CD4-positive, alpha-beta T cell treated with Interleukin-4 for 4 hours (primary cell): Measurements from ENCODE around the gene RNF41.
"Not testable (repeated sequence)": the region's sequence is repeated elsewhere in the genome, so short reads cannot be mapped to it uniquely, and the experiment has no call there.

Experiments used
- DNase-seq: peaks from one replicate; pipeline ENCODE4 v3.0.0-alpha.2; 2020

RNF41 gene

GRCh38 chr12:56163533-56164344, 58.0 kb downstream of the RNF41 start:
- no peak for DNase-seq

- no peak for DNase-seq
These were observed 59.0 kb downstream of the RNF41 start for GRCh38 chr12:56162468-56163290.

GRCh38 chr12:56161690-56162351, 59.9 kb downstream of the RNF41 start:
- no peak for DNase-seq

- no peak for DNase-seq
These were observed 60.6 kb downstream of the RNF41 start for GRCh38 chr12:56160894-56161689.

GRCh38 chr12:56160193-56160763, 61.4 kb downstream of the RNF41 start:
- peak; percentile 71 for DNase-seq

- DNase-seq, result no peak
These were observed 62.1 kb downstream of the RNF41 start for GRCh38 chr12:56159482-56160192.

GRCh38 chr12:56158926-56159461, 62.7 kb downstream of the RNF41 start:
- peak; percentile 33 for DNase-seq

GRCh38 chr12:56158029-56158925, 63.4 kb downstream of the RNF41 start, which contains the start of gene MYL6:
Gene MYL6, plus strand, starts transcription at chr12:56158359. Its CDS starts 43 bp downstream, at chr12:56158402.
- peak; percentile 96 for DNase-seq

GRCh38 chr12:56157201-56158028, 64.3 kb downstream of the RNF41 start:
- DNase-seq, result peak; percentile 72

GRCh38 chr12:56156464-56157200, 65.1 kb downstream of the RNF41 start:
- not testable (repeated sequence) for DNase-seq

- no peak for DNase-seq
These were observed 66.4 kb downstream of the RNF41 start for GRCh38 chr12:56155256-56155845.

- DNase-seq, result no peak
These were observed 66.9 kb downstream of the RNF41 start for GRCh38 chr12:56154818-56155217.

- DNase-seq, result no peak
These were observed 67.4 kb downstream of the RNF41 start for GRCh38 chr12:56154246-56154771.

- no peak for DNase-seq
These were observed 68.0 kb downstream of the RNF41 start for GRCh38 chr12:56153678-56154065.

- no peak for DNase-seq
These were observed 68.7 kb downstream of the RNF41 start for GRCh38 chr12:56152756-56153677.
